ENCODE data around the gene CC2D2A.

Gene CC2D2A

DNA sequence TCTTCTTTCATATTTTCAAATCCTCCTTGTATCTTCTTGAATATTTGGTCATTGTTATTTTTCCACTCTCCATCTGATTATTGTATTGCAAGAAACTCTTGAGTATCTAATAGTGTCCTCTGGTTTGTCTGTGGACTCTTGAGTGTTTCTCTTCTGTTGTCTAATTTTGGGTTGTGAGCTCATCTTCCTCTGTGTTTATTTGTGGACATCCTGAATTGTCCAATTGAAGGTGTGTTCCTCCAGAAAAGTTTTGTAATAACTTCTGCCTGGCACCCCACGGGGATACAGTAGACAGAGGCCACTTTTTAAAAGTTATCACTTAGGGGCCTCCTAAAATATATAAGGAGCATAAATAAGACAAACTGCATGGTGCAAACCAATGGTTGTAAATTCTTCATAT lies 3.1 kb upstream of the CC2D2A start:
- no peak for DNase-seq (ENCODE audit: low spot score)

DNA sequence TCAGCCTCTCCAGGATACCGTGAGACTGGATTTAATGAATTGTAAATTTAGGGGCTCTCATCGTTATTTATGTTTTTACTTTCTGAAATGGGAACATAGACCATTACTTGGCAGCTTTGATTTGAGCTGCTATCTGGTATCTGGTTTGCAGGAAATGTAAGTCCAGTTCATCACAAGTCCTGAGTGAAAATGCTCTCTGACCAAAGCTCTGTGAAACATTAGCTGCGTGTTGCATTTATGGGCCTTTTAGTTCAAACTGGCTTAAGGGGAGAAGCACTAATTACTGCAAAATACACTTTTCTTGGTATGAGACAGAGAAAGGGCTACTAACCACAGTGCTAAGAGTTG lies 420 bp downstream of the CC2D2A start:
- no peak for DNase-seq (ENCODE audit: low spot score)

DNA sequence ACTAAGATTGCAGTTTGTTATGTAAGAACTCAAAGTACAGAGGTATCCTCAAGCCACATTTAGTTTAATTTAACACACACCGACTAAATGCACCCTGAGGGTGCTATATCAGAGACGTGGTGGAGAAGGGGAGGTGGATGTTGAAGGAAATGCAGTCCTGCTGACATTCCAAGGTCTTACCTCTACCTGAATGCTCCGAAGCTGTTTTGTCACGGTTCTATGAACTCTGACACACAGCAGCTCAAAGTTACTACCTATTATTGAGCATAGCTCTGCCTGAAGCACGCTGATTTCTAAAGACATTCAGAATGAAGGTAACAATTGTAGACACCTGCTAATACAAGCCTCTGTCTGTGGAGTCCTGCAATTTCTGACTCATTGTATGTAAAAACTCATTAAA lies 6.7 kb downstream of the CC2D2A start:
- DNase-seq (ENCODE audit: low spot score) = no peak

DNA sequence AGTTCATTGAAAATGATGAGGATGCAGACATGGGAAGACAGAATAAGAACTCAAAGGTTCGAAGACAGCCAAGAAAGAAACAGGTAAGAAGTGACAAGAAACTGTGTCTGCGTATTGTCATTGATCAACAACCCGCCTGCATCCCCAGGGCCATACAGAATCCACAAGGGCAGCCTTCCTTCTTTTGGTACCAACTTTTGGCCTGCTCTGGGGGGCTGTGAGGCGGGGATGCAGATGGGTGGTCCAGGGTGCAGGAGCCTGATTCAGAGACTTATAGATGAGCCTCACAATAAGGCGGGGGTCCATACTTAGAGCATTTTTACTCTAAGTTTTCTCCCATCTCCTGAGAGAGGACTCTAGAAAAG lies 9.0 kb downstream of the CC2D2A start:
- no peak for DNase-seq (ENCODE audit: low spot score)

DNA sequence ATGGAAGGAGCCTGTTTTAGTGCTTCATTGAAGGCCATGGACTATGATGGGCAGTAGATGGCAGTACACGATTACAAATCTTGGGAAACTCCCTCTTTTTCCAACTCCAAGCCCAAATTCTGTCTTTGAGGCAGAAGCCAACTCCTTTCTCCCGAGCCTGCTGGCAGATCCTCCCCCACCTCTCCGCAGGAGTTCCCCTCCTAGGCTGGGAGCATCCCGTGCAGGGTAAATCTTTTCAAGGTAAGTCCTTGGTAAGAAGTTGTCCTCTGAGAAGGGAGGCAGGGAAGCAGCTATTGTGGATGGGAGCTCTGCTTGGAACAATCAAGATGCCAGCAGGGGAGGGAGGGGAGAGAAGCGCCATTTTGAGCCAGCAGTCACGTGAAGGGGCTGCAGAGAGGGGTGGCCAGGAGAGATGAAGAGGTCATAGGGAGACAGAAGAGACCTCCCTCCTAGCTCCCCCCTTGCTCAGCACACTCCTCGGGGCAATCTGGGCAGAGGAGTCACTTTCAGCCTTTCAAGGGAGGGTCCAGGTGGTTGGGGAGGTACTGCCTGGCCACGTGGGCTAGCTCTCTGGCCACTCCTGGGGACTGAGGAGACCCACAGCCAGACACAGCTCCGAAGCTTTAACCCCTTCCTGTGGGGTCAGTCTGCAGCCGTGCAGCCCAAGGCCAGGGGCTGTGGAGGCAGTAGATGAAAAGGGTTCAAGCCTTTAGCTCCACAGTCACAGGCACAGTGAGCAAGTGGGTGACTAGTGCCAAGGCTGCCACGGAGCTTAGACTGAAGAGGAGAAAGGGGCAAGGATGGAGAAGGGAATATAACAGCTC lies 9.6 kb downstream of the CC2D2A start:
- no peak for DNase-seq (ENCODE audit: low spot score)

DNA sequence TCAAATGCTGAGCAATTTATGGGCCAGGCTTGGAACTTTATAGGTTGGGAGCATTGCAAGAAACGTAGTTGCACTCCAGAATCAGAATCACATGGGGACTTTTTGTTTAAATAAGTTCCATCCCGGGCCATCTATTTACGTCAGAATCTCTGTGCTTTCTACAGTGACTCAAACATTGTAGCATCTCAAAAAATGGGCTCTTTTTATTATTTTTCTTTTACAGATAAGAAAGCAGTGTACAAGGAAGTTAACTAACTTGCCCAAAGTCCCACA lies 10.2 kb downstream of the CC2D2A start:
- DNase-seq (ENCODE audit: low spot score) = no peak

DNA sequence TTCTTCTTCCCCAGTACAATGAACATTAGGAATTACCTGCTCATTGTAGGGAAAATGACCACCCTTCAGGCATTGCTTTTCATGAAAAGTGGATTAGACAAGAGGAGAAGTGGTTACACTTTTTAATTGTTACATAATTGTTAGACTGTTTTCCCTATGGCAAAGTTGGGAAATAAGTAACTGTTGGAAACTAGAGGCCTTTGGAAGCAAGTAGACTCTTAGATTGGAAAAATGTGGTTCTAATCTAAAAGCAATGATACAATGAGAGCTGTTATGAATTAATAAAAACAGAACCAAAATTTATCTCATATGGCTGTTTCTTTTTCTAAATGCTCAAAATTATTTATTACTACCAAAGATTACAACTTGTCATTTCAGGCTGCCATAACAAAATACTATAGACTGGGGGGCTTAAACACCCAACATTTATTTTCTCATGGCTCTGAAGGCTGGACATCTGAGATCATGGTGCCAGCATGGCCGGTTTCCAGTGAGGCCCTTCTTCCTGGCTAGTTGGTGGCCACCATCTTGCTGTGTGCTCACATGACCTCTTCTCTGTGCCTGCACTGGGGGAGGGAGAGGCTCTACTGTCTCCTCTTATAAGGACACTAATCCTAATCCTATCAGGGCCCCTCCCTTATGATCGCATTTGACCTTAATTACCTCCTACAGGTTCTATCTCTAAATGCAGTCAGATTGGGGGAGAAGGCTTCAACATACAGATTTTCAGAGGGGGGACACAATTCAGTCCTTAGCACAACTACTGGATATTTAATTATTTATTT lies 12.5 kb downstream of the CC2D2A start:
- DNase-seq (ENCODE audit: low spot score) = no peak

DNA sequence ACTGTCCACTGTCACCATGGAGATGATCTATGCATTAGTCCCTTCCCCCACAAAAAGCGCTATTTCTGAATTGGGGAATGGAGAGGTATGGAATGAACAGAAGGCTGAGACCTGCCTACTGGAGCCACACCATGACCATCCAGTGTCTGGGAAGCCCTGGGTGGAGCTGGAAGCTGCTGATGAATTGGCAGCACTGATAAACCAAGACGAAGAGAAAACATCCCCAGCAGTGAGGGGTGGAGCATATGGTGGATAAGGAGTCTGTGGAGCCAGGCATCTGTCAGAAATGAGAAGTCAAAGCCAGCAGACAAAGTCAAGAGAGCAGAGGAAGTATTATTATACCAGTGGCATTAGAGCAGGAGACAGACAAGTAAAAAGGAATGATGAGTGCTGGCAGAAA lies 13.2 kb downstream of the CC2D2A start:
- no peak for DNase-seq (ENCODE audit: low spot score)

DNA sequence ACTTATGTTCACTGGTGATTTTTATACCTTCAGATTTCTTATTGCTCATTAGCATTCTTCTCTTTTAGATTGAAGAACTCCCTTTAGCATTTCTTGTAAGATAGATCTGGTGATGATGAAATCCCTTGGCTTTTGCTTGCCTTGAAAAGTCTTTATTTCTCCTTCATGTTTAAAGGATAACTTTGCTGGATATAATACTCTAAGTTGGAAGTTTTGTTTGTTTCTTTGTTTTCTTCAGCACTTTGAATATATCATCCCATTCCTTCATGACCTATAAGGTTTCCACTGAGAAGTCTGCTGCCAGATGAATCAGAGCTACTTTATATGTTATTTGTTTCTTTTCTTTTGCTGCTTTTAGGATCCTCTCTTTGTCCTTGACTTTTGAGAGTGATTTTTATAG lies 18.5 kb downstream of the CC2D2A start:
- no peak for DNase-seq (ENCODE audit: low spot score)

DNA sequence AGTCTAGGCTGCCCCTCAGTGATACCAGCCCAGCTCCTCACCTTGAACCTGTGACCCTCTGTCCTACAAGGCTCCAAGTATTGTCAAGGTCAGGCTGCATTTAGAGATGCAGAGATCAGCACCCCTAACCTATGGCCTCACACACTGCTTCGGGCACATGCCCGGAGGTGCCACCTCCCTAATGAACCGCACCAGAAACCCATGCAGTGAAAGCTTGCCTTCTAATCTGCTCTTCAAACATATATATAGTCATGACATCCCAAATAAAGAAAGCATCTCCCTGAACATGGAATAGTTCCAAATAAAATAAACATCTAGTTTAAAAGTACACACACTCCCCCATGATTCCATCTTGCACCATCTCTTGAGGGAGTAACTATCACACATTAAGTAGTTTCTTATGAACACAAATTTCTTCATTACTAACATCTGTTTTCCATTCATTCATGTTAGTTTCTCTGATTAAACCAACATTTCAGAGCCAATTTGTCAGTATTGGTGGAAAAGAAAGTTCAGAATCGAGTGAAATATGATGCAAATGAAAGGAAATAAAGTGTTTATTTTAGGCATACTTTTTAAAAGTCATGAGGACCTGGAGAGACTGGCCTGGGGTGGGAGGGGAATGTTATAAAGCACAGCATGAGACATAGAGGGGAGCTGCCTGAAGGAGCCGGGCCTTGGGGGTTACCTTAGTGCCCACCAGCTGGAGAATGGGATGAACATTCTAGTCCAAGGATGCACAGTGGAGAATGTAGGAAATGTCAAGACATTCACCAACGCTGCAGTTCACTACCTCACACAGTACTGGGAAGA lies 19.2 kb downstream of the CC2D2A start:
- no peak for DNase-seq (ENCODE audit: low spot score)

DNA sequence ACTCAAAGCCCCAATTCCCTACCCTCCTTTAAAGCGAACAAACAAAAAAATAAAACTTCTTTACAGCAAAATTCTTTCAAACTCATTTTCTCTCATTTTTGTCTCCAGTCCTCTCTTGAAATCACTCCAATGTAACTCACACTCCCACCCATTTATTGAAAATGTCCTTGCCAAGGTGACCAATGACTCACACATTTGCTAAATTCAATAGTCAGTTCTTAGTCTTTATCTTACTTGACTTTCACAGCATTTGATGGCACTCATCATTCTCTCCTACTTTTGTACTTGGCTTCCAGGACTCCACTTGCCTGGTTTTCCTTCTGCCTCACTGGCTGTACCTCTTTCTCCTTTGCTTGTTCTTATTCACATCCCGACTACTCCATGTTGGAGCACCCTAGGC lies 19.9 kb downstream of the CC2D2A start:
- no peak for DNase-seq (ENCODE audit: low spot score)

DNA sequence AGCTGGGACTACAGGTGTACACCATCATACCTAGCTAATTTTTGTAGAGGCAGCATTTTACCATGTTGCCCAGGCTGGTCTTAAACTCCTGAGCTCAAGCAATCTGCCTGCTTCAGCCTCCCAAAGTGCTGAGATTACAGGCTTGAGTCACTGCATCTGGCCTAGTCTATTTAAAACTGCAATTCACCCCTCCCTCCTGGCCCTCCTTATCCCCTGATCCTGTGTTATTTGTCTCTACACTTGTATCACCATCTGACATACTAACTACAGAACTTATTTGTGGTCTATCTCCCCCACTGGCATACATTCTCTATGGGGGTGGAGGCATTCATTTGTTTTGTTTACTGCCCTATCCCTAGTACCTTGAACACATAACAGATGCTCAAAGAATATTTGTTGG lies 23.7 kb downstream of the CC2D2A start:
- DNase-seq (ENCODE audit: low spot score) = no peak

DNA sequence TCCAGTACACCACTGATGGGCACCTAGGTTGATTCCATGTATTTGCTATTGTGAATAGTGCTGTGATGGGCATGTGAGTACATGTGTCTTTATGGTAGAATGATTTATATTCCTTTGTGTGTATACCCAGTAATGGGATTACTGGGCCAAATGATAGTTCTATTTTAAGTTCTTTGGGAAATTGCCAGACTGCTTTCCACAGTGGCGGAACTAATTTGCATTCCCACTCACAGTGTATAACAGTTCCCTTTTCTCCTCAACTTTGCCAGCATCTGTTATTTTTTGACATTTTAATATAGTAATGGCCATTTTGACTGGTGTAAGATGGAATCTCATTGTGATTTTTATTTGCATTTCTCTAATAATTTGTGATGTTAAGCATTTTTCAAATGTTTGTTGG lies 25.9 kb downstream of the CC2D2A start:
- DNase-seq (ENCODE audit: low spot score) = no peak

DNA sequence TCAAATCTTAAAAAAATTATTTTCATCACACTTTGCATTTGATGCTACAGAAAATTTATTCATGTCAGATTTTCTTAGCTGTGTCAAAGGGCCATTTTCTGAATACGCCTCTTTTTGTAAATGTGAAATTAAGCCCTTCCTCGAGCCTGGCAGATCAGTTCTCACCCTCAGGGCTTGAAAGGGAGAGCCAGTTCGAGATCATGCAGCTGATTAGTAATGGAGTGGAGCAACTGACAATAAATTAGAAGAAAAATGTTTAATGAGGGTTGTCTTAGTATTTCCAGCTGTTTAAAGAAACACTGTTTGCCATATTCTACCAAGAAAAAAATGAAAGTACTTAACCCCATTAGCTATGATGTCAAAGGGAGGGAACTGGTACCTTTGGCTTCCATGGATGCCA lies 28.7 kb downstream of the CC2D2A start:
- no peak for DNase-seq (ENCODE audit: low spot score)

DNA sequence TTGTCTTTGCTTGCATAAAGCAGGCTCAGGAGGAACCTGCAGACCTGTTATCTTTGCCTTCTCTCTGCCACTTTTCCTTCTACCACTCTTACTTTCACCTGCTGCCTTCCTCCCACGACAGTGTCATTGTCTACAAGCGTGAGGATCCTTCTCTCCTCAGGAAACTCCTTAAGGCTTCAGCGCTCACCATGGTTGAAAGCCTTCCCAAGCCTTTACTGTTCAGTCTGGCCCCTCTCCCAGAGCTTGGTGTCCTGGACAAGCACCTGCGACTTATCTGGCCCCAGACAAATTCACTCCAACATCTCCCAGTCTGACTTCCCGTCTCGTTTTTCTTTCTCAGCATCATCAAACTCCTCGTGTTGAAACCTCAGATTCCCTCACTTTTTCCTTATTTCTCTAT lies 31.0 kb downstream of the CC2D2A start:
- DNase-seq (ENCODE audit: low spot score) = no peak

DNA sequence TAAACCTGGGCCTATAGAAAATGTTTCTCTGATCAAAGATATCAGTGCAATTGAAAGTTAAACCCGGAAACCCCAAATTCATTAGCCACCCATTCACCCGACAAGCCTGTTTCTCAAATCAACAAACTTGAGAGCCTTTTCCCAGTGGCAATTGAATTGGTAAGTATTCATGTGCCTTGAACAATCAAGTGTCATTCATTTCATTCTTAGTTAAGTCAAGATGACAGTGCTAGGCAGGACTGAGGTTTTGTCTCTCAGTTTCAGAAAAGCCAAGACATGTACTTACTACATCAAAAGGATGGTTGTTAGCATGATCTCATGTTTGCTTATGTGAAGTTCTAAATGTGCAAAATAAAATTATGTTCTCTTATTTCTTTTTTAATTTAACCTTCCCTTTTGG lies 32.3 kb downstream of the CC2D2A start:
- DNase-seq (ENCODE audit: low spot score) = no peak

DNA sequence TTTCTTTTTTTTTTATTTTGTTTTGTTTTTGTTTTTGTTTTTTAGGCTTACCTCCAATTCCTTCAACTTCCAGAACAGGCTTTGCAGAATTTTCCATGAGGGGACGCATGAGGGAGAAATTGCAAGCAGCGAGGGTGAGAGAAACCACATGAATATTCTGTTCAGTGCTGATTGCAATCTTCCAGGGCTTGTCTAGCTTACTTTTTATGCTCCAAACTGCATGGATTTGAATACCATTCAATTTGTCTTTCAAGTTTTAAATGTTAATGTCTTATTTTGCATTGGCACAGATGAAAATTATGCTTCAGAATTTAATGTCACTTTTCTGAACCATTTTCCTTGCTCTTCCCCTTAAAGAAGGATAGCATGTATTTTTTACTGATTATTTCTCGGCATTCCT lies 32.7 kb downstream of the CC2D2A start:
- no peak for DNase-seq (ENCODE audit: low spot score)

DNA sequence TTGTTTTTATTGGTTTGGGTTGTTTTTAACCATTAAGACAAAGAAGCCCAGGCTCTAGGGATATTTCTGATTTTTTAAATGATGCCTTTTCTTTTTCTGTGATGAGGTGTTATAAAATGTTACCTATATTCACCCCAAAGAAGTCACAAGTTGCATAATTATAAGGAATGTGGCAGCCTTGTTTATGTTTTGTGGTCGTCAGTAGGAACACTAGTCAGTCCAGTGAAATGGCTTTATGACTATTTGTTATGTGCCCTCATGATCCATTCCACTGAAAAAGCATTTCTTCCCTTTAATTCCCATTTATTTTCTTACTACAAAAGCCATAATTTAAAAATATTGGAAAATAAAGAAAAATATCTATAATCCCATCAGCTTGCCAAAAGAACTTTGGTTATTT lies 34.4 kb downstream of the CC2D2A start:
- DNase-seq (ENCODE audit: low spot score) = no peak

DNA sequence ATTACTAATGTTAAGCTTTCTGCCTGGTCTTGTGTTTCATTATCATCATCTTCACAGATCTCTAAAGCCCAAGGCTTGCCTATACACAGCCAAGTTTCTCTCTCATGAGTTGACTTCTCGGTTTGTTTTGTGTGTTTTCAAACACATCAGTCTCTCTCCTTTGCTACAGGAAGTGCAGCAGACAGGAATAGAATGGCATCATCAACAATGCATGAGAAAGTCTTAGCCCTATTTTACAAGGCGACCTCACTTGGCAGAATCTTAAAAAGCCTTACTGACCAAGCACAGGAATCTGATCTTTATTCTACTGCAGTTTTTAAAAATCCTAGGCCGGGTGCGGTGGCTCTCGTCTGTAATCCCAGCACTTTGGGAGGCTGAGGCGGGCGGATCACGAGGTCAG lies 36.8 kb downstream of the CC2D2A start:
- DNase-seq (ENCODE audit: low spot score) = no peak

DNA sequence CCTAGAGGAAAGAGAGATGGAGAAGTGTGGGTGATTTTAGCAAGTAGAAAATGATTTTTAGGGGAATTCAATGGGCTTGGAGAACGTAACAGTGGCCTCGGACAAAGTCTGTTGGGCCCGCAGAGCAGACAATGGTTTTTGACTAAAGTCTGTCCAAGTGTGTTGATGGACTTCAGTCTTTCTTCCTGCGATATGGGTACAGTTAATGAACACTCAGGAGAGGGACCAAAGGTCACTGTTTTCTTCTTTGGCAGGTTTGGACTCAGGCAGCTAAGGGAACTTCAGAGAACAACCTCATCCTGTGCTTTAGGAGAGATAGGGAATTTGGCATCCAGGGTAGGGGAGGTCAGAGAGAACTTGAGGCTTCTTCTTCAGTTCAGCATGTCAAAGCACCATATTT lies 38.0 kb downstream of the CC2D2A start:
- no peak for DNase-seq (ENCODE audit: low spot score)

DNA sequence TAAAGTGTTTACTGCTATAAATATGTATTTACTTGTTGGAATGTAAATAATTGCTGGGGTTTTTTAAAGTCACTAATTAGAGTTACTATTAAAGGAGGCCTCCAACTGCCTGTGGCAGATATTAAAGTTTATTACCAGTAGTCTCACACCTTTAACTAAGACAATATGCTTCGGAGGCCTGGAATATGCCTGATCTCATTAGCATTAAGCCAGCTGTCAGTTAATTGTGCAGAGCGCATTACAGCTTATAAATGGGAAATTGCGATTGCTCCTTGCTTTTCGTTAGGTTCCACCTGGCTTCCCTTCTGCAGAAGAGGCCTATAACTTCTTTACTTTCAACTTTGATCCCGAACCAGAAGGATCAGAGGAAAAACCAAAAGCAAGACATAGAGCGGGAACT lies 41.3 kb downstream of the CC2D2A start:
- DNase-seq (ENCODE audit: low spot score) = no peak

DNA sequence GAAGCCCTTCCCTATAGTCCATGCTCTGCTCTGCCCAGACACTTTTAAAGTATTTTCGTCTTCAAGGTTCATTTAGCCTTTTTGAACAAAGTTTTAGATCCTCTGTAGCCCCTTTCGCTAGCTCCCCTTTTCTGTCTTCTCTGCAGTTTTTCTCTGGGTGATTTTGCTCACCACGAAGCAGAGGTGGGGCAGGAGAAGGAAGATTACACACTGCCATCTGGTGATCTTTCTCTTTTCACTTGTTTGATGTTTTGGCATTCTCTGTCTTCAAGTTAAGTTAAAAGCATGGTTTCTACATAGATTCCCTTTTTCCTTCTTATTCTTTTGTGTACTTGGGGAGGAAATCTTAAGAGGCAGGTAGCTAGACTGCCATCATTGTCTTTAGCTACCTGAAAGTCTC lies 43.9 kb downstream of the CC2D2A start:
- no peak for DNase-seq (ENCODE audit: low spot score)

DNA sequence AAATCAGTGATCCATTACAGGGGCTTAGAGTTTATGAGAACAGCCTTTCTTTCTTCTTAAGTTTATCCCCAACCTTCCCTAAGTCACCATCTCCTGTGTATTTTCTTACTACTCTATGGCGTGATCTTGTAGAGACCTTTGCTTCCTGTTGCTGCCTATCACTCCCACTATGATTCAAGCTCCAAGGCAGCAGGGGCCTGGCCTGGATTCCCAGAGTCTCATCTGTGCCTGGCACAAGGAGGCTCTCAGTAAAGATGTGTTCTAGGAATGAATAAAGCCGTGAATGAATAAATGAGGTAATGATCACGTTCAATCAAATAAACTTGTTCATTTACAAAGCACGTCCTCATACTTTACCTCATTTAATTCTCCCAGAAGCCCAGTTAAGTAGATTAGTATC lies 45.4 kb downstream of the CC2D2A start:
- DNase-seq (ENCODE audit: low spot score) = no peak

Measured in activated CD4-positive, alpha-beta T cell treated with anti-CD3 and anti-CD28 coated beads, Interleukin-2, Interleukin-4, amounts not matched to agents 100 ng/mL and 50 ng/mL, durations not matched to agents 16 hours and 8 hours (primary cell).